Measurements from ENCODE around the gene FREM1.

FREM1 gene

DNA sequence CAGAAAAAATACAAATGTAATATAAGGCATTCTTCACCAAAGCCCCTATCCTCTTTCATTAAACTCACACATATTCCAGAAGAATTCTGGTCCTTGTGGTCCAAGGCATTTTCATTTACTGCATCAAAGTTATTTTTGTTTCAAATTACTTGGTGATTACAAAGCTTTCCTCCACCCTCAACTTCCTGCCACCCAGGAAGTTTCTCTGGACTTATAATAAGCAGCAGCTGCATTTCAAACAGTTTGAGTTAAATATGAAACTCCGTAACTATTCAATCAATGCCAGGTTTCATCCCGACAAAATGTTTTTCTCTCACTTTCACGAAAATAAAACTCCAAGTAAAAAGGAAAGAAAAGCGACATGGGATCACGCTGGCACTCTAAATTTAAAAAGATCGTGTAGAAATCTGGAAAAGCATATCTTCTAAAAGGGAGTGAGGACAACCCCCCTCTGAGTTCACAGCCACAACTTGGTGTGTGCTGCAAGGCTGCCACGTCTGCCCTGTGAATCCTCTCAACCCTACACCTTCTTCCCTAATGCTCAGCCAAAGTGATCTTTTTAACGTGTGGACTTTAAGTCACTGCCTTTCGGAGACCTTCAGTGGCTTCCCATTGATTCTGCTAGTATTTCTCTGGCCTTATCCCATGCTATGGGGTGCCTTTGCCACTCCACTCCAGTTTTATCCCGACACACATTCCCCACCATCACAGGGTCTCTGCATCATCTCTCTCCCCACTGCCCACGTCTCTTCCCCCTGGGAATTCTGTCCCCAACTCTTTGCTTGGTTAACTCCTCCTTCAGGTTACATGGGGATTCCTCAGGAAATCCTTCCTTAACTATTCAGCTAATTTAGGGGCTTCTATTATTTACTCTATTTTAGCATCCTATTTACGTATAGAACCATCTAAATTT is 96.6 kb downstream of the FREM1 start:
- TF ChIP-seq TCF4 (CRISPR knock-in tag; IDR thresholded peaks at IDR 0.05; ENCODE audit: borderline replicate concordance) (no peak), CSDC2 (CRISPR knock-in tag; IDR thresholded peaks at IDR 0.05) (no peak), ZNF8 (CRISPR knock-in tag; IDR thresholded peaks at IDR 0.05) (no peak), BACH2 (CRISPR knock-in tag; IDR thresholded peaks at IDR 0.05; ENCODE audit: borderline replicate concordance) (no peak), PPARA (CRISPR knock-in tag; IDR thresholded peaks at IDR 0.05; ENCODE audit: borderline replicate concordance) (no peak), TOX (CRISPR knock-in tag; IDR thresholded peaks at IDR 0.05; ENCODE audit: borderline replicate concordance) (no peak), ZC3H10 (CRISPR knock-in tag; IDR thresholded peaks at IDR 0.05) (no peak), GLIS3 (CRISPR knock-in tag; IDR thresholded peaks at IDR 0.05) (no peak), ZFP3 (CRISPR knock-in tag; IDR thresholded peaks at IDR 0.05) (no peak)
- TF ChIP-seq, protein P1, sequence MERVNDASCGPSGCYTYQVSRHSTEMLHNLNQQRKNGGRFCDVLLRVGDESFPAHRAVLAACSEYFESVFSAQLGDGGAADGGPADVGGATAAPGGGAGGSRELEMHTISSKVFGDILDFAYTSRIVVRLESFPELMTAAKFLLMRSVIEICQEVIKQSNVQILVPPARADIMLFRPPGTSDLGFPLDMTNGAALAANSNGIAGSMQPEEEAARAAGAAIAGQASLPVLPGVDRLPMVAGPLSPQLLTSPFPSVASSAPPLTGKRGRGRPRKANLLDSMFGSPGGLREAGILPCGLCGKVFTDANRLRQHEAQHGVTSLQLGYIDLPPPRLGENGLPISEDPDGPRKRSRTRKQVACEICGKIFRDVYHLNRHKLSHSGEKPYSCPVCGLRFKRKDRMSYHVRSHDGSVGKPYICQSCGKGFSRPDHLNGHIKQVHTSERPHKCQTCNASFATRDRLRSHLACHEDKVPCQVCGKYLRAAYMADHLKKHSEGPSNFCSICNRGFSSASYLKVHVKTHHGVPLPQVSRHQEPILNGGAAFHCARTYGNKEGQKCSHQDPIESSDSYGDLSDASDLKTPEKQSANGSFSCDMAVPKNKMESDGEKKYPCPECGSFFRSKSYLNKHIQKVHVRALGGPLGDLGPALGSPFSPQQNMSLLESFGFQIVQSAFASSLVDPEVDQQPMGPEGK (CRISPR knock-in tag; IDR thresholded peaks at IDR 0.05; ENCODE audit: borderline replicate concordance): no peak
- TF ChIP-seq, protein P2, sequence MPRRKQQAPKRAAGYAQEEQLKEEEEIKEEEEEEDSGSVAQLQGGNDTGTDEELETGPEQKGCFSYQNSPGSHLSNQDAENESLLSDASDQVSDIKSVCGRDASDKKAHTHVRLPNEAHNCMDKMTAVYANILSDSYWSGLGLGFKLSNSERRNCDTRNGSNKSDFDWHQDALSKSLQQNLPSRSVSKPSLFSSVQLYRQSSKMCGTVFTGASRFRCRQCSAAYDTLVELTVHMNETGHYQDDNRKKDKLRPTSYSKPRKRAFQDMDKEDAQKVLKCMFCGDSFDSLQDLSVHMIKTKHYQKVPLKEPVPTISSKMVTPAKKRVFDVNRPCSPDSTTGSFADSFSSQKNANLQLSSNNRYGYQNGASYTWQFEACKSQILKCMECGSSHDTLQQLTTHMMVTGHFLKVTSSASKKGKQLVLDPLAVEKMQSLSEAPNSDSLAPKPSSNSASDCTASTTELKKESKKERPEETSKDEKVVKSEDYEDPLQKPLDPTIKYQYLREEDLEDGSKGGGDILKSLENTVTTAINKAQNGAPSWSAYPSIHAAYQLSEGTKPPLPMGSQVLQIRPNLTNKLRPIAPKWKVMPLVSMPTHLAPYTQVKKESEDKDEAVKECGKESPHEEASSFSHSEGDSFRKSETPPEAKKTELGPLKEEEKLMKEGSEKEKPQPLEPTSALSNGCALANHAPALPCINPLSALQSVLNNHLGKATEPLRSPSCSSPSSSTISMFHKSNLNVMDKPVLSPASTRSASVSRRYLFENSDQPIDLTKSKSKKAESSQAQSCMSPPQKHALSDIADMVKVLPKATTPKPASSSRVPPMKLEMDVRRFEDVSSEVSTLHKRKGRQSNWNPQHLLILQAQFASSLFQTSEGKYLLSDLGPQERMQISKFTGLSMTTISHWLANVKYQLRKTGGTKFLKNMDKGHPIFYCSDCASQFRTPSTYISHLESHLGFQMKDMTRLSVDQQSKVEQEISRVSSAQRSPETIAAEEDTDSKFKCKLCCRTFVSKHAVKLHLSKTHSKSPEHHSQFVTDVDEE (CRISPR knock-in tag; IDR thresholded peaks at IDR 0.05): no peak
- ATAC-seq: no peak

GRCh38 chr9:14812806-14813205 is 97.4 kb downstream of the FREM1 start:
- TF ChIP-seq SNAI2 (CRISPR knock-in tag; IDR thresholded peaks at IDR 0.05) (no peak), OSR1 (CRISPR knock-in tag; IDR thresholded peaks at IDR 0.05) (no peak), ZFP3 (CRISPR knock-in tag; IDR thresholded peaks at IDR 0.05) (no peak), TCF4 (CRISPR knock-in tag; IDR thresholded peaks at IDR 0.05; ENCODE audit: borderline replicate concordance) (no peak), ZC3H10 (CRISPR knock-in tag; IDR thresholded peaks at IDR 0.05) (no peak), CSDC2 (CRISPR knock-in tag; IDR thresholded peaks at IDR 0.05) (no peak)
- TF ChIP-seq, protein P2 (CRISPR knock-in tag; IDR thresholded peaks at IDR 0.05): no peak
- no peak for ATAC-seq

GRCh38 chr9:14811844-14812243 is 98.4 kb downstream of the FREM1 start:
- ATAC-seq: no peak
- no peak for TF ChIP-seq OSR1 (CRISPR knock-in tag; IDR thresholded peaks at IDR 0.05)
- no peak for TF ChIP-seq ZC3H10 (CRISPR knock-in tag; IDR thresholded peaks at IDR 0.05)
- no peak for TF ChIP-seq CREB5 (CRISPR knock-in tag; IDR thresholded peaks at IDR 0.05; ENCODE audit: low read depth)
- TF ChIP-seq, protein P3, sequence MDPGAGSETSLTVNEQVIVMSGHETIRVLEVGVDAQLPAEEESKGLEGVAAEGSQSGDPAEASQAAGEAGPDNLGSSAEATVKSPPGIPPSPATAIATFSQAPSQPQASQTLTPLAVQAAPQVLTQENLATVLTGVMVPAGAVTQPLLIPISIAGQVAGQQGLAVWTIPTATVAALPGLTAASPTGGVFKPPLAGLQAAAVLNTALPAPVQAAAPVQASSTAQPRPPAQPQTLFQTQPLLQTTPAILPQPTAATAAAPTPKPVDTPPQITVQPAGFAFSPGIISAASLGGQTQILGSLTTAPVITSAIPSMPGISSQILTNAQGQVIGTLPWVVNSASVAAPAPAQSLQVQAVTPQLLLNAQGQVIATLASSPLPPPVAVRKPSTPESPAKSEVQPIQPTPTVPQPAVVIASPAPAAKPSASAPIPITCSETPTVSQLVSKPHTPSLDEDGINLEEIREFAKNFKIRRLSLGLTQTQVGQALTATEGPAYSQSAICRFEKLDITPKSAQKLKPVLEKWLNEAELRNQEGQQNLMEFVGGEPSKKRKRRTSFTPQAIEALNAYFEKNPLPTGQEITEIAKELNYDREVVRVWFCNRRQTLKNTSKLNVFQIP (CRISPR knock-in tag; IDR thresholded peaks at IDR 0.05; ENCODE audit: borderline replicate concordance, low read depth): no peak
- TF ChIP-seq, protein P4, sequence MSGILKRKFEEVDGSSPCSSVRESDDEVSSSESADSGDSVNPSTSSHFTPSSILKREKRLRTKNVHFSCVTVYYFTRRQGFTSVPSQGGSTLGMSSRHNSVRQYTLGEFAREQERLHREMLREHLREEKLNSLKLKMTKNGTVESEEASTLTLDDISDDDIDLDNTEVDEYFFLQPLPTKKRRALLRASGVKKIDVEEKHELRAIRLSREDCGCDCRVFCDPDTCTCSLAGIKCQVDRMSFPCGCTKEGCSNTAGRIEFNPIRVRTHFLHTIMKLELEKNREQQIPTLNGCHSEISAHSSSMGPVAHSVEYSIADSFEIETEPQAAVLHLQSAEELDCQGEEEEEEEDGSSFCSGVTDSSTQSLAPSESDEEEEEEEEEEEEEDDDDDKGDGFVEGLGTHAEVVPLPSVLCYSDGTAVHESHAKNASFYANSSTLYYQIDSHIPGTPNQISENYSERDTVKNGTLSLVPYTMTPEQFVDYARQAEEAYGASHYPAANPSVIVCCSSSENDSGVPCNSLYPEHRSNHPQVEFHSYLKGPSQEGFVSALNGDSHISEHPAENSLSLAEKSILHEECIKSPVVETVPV (CRISPR knock-in tag; IDR thresholded peaks at IDR 0.05): no peak
- TF ChIP-seq ISL1 (CRISPR knock-in tag; IDR thresholded peaks at IDR 0.05): no peak
- TF ChIP-seq, protein P1 (CRISPR knock-in tag; IDR thresholded peaks at IDR 0.05; ENCODE audit: borderline replicate concordance): no peak
- no peak for TF ChIP-seq TOX (CRISPR knock-in tag; IDR thresholded peaks at IDR 0.05; ENCODE audit: borderline replicate concordance)
- no peak for TF ChIP-seq ZFP3 (CRISPR knock-in tag; IDR thresholded peaks at IDR 0.05)
- TF ChIP-seq ZNF70 (CRISPR knock-in tag; IDR thresholded peaks at IDR 0.05): no peak
- no peak for TF ChIP-seq ESRRG (CRISPR knock-in tag; IDR thresholded peaks at IDR 0.05)
- TF ChIP-seq RARB (CRISPR knock-in tag; IDR thresholded peaks at IDR 0.05): no peak

Data from SK-N-SH treated with all-trans-retinoic acid at 6 μM for 48 hours (cell line).